Neural crest cell (in vitro differentiated cells): ENCODE measurements around the gene TOMM5. TPM values are rescaled to one million over a fixed set of nuclear protein-coding genes. Genes with fewer than 3 reads are reported as not detected.
"Not testable (repeated sequence)": the region's sequence is repeated elsewhere in the genome, so short reads cannot be mapped to it uniquely, and the experiment has no call there.

Source experiments
- DNase-seq: peaks from one replicate; pipeline ENCODE4 v3.0.0; 2021; ENCODE audit warnings: low read depth, mixed read lengths, low spot score
- H3K27ac Mint-ChIP-seq: one replicate; pipeline ENCODE4 v1.8.0; 2021; ENCODE audit warnings: mild to moderate bottlenecking, mixed read lengths; ENCODE audit not compliant: unreplicated experiment
- H3K27me3 Mint-ChIP-seq: 2 replicates; pipeline ENCODE4 v1.8.0; 2021; ENCODE audit warnings: low read depth, mild to moderate bottlenecking, mixed read lengths
- H3K36me3 Mint-ChIP-seq: 2 replicates; pipeline ENCODE4 v1.8.0; 2021; ENCODE audit warnings: low read depth, mild to moderate bottlenecking, mixed read lengths
- H3K4me1 Mint-ChIP-seq: 2 replicates; pipeline ENCODE4 v1.8.0; 2021; ENCODE audit warnings: mixed read lengths
- H3K4me3 Mint-ChIP-seq: one replicate; pipeline ENCODE4 v1.8.0; 2021; ENCODE audit warnings: mild to moderate bottlenecking, mixed read lengths
- H3K9me3 Mint-ChIP-seq: 2 replicates; pipeline ENCODE4 v1.8.0; 2021; ENCODE audit warnings: mixed read lengths
- total RNA-seq: library from RNA; stranded (reverse); gene quantifications from 2 replicates; pipeline ENCODE4 v1.2.1, GENCODE V29; 2021
- TF ChIP-seq, protein P1 (sequence below): fragments of 200-600 bp; sonication (generic); conservative IDR thresholded peaks from 2 replicates; pipeline ENCODE4 v1.5.0; 2021; ENCODE audit warnings: antibody characterized with exemption, mild to moderate bottlenecking

Gene TOMM5
- total RNA-seq, 1 donor from 2014 or later, result 155 TPM

- Mint-ChIP-seq H3K27me3 (peaks cover 30% of the 10 kb centered on the region), H3K4me1 (no peaks in the 10 kb centered on the region), H3K27ac (no peak overlapping the region), H3K36me3 (no peaks in the 10 kb centered on the region), H3K4me3 (no peak overlapping the region), H3K9me3 (no peaks in the 10 kb centered on the region)
- TF ChIP-seq, protein P1, sequence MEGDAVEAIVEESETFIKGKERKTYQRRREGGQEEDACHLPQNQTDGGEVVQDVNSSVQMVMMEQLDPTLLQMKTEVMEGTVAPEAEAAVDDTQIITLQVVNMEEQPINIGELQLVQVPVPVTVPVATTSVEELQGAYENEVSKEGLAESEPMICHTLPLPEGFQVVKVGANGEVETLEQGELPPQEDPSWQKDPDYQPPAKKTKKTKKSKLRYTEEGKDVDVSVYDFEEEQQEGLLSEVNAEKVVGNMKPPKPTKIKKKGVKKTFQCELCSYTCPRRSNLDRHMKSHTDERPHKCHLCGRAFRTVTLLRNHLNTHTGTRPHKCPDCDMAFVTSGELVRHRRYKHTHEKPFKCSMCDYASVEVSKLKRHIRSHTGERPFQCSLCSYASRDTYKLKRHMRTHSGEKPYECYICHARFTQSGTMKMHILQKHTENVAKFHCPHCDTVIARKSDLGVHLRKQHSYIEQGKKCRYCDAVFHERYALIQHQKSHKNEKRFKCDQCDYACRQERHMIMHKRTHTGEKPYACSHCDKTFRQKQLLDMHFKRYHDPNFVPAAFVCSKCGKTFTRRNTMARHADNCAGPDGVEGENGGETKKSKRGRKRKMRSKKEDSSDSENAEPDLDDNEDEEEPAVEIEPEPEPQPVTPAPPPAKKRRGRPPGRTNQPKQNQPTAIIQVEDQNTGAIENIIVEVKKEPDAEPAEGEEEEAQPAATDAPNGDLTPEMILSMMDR, result no peak
- DNase-seq, result no peak
These were observed 18.6 kb upstream of the TOMM5 start for GRCh38 chr9:37611014-37611413.

GRCh38 chr9:37609735-37610397 is 17.5 kb upstream of the TOMM5 start:
- H3K4me3 Mint-ChIP-seq, result no peak overlapping the region
- H3K27ac Mint-ChIP-seq, result no peak overlapping the region
- no peaks in the 10 kb centered on the region for H3K4me1 Mint-ChIP-seq
- peaks cover 32% of the 10 kb centered on the region for H3K27me3 Mint-ChIP-seq
- no peaks in the 10 kb centered on the region for H3K36me3 Mint-ChIP-seq
- no peaks in the 10 kb centered on the region for H3K9me3 Mint-ChIP-seq
- DNase-seq, result no peak
- TF ChIP-seq, protein P1, result no peak

DNA sequence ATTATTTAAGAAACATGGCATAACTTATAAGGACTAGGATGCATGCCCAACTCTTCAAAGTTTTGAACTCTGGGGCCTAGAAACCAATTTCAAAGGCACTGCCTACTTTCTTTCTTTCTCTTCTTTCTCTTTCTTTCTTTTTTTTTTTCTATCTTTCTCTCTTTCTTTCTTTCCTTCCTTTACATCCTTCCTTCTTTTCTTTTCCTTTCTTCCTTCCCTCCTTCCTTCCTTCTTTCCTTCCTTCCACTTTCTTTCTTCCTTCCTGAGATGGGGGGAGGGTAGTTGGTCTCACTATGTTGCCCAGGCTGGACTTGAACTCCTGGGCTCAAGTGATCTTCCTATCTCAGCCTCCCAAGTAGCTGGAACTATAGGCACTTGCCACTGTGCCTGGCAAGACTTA is 15.9 kb upstream of the TOMM5 start:
- no peak overlapping the region for H3K4me3 Mint-ChIP-seq
- TF ChIP-seq, protein P1, result no peak
- DNase-seq, result no peak
- H3K27me3 Mint-ChIP-seq, result peaks cover 36% of the 10 kb centered on the region
- no peaks in the 10 kb centered on the region for H3K9me3 Mint-ChIP-seq
- H3K27ac Mint-ChIP-seq, result no peak overlapping the region
- H3K36me3 Mint-ChIP-seq, result no peaks in the 10 kb centered on the region
- no peaks in the 10 kb centered on the region for H3K4me1 Mint-ChIP-seq

DNA sequence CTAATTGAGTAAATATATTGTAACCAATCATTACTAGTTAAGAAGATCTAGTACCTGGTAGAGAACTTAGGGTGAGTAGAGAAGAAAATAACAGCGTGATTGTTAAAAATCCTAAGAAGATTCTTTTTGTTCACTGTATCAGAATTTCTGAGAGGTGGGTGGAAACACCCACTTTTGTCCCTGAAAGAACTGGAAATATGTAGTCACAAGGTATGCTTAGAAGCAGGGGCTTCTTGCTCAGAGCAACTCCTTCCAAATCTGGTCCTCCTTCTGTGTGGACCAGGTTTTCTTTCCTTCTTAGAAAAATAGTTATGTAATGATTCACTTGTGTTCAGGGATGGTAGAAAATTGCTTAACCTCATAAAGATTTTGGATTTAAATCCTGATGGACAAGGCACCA is 11.9 kb upstream of the TOMM5 start:
- Mint-ChIP-seq H3K4me3 (no peak overlapping the region), H3K9me3 (no peaks in the 10 kb centered on the region), H3K27me3 (peaks cover 46% of the 10 kb centered on the region), H3K27ac (no peak overlapping the region), H3K36me3 (no peaks in the 10 kb centered on the region), H3K4me1 (no peaks in the 10 kb centered on the region)
- TF ChIP-seq, protein P1, result no peak
- no peak for DNase-seq

DNA sequence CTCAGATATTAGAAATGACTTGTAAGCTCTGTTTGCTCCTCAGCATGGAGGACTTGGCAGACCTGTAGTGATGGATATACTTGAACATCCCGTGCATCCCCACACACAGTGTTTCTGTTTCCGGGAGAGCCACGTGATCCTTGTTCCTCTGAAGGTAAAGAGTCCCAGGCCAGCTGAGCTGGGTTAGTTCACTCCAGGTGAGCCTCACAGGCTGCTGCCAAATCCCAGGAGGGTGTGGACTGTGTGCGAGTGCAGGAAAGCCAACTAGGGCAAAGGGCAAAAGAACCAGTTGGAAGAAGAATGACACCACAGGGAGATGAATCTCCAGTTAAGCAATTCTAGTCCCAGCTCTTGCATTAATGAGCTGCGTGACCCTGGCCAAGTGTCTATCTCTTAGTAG is 10.4 kb upstream of the TOMM5 start:
- Mint-ChIP-seq H3K27ac (no peak overlapping the region), H3K9me3 (no peaks in the 10 kb centered on the region), H3K4me3 (no peak overlapping the region), H3K36me3 (no peaks in the 10 kb centered on the region), H3K4me1 (no peaks in the 10 kb centered on the region), H3K27me3 (peaks cover 40% of the 10 kb centered on the region)
- TF ChIP-seq, protein P1, result no peak
- DNase-seq, result no peak

- not testable (repeated sequence) for H3K4me3 Mint-ChIP-seq, H3K4me1 Mint-ChIP-seq, H3K27ac Mint-ChIP-seq, H3K9me3 Mint-ChIP-seq, DNase-seq, H3K36me3 Mint-ChIP-seq
- peaks cover 42% of the 10 kb centered on the region for H3K27me3 Mint-ChIP-seq
These were observed 9.7 kb upstream of the TOMM5 start for GRCh38 chr9:37602061-37602460.
